Astrocyte of the hippocampus (primary cell): ENCODE results near the gene CEL.
"Not testable (repeated sequence)": the region's sequence is repeated elsewhere in the genome, so short reads cannot be mapped to it uniquely, and the experiment has no call there.

Experiments
- DNase-seq: peaks from one replicate; pipeline ENCODE4 v3.0.0; 2011; ENCODE audit warnings: low read depth, low spot score

Gene CEL

GRCh38 chr9:133083688-133084087 lies 21.9 kb downstream of the CEL start:
- not testable (repeated sequence) for DNase-seq

- DNase-seq = not testable (repeated sequence)
Observed at GRCh38 chr9:133086212-133086860, 24.6 kb downstream of the CEL start.

- DNase-seq = no peak
Observed at GRCh38 chr9:133086894-133087293, 25.1 kb downstream of the CEL start.

- DNase-seq = no peak
Observed at GRCh38 chr9:133087429-133088145, 25.8 kb downstream of the CEL start.

- DNase-seq = no peak
Observed at GRCh38 chr9:133088146-133088750, 26.5 kb downstream of the CEL start.

GRCh38 chr9:133088756-133089155 lies 27.0 kb downstream of the CEL start:
- DNase-seq = no peak

- no peak for DNase-seq
Observed at GRCh38 chr9:133089271-133089671, 27.5 kb downstream of the CEL start.

- no peak for DNase-seq
Observed at GRCh38 chr9:133090187-133090586, 28.4 kb downstream of the CEL start.

- no peak for DNase-seq
Observed at GRCh38 chr9:133090752-133091385, 29.1 kb downstream of the CEL start.

- DNase-seq = not testable (repeated sequence)
Observed at GRCh38 chr9:133094351-133094750, 32.6 kb downstream of the CEL start.

GRCh38 chr9:133094842-133095393 lies 33.1 kb downstream of the CEL start:
- no peak for DNase-seq

GRCh38 chr9:133098104-133098754 lies 36.4 kb downstream of the CEL start:
- no peak for DNase-seq

GRCh38 chr9:133098871-133099270 lies 37.1 kb downstream of the CEL start:
- DNase-seq = no peak

- DNase-seq = no peak
Observed at GRCh38 chr9:133099726-133100505, 38.1 kb downstream of the CEL start.

- no peak for DNase-seq
Observed at GRCh38 chr9:133100506-133101355, 39.0 kb downstream of the CEL start.

- DNase-seq = no peak
Observed at GRCh38 chr9:133101356-133102189, 39.8 kb downstream of the CEL start.

GRCh38 chr9:133102190-133103021 lies 40.6 kb downstream of the CEL start:
- DNase-seq = no peak
